Stimulated activated CD8-positive, alpha-beta memory T cell treated with anti-CD3 and anti-CD28 coated beads, Interleukin-12 subunit alpha, Interleukin-12 subunit beta, amount 100 ng/mL, for 1 hour (primary cell): ENCODE results near the gene DIAPH3.

Experiments
- DNase-seq: peaks from one replicate; pipeline ENCODE4 v3.0.0-alpha.2; 2020; ENCODE audit warnings: low read depth

The DIAPH3 gene

DNA sequence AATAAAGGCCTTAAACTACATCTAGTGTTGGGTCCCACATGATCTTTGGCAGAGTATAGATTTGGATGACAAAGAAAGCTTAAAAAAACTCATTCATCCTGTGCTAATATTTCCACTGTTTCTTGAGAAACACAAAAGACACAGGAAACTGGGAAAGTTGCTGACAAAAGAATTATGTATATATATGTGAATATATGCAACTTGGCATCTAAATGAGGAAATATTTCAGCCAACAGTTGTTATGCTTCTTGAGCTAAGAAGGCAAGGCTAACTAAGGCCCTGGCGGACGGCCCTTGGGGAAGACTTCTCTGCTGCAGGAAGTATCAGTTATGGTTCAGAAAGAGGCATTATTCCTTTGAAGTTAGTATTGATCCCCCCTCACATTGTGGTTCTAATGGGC lies 491.8 kb downstream of the DIAPH3 start:
- DNase-seq: no peak

- DNase-seq: no peak
Observed at GRCh38 chr13:59666504-59666903, 497.2 kb downstream of the DIAPH3 start.

- DNase-seq: no peak
Observed at GRCh38 chr13:59665732-59666131, 498.0 kb downstream of the DIAPH3 start.

DNA sequence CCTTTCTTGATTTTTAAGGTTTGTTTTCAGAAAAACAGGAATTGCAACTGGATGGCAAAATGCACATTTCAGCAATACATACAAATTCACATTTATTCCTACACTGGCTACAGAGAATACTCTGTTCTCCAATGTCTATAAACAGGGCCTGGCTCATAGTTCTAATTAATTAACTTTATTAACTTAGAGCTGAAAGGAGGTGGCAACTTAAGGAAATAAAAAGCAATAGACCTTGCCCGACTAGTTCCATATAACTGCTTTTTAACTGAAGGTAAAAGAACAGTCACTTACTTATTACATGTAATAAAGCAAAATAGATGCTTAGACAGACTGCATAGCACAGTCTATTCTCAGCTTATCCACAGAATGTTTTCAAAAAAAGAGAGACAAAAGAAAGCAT lies 498.5 kb downstream of the DIAPH3 start:
- no peak for DNase-seq

GRCh38 chr13:59664586-59664985 lies 499.1 kb downstream of the DIAPH3 start:
- no peak for DNase-seq

DNA sequence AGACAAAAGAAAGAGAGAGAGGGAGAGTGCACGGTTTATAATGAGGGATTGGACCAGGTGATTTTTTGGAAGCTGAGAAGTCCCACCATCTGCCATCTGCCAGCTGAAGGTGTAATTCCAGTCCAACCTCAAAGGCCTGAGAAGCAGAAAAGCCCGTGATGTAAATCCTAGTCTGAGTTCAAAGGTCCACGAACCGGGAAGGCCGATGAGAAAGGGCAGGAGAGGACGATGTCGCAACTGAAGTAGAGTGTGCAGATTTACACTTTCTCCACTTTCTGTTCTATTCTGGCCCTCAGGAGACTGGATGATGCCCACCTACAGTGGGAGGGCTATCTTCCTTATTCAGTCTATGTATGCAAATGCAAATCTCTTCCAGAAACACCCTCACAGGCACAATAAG lies 500.0 kb downstream of the DIAPH3 start:
- DNase-seq: no peak

DNA sequence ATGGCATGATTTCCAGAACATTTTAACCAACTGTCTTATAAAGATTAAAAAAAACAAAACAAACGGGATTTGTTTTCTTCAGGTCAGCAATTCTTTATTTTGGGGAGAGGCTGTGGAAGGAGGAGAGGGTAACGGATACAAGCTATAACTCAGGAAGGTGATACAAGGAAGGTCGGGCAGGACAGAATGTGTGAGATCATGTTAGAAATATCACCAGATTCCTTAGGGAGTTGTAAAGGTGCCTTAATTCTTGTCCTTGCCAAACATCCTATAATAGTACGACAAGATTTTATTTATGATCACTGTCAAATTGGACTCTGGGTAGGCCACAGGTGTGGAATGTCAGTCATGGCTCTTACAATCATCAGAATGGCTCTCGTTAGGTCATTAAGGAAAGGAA lies 503.1 kb downstream of the DIAPH3 start:
- DNase-seq: no peak

DNA sequence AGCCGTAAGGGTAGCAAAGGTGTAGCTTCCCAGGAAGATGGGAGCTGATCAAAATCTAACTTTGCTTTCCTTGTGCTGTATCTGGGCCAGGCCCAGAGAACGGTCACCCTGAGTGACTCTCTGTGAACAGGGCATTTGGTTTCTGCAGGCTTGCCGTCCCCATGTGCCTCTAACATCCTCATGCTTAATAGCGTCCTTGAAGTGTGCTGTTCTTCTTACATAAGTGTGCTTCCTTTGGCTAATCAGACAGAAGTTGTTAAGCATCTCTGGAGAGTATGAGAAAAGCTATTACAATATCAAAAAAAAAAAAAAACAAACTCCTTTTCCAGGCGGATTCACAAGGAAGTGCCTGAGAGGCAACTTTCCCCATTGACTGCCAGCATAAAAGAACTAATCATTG lies 503.7 kb downstream of the DIAPH3 start:
- DNase-seq: no peak

GRCh38 chr13:59658738-59659330 lies 504.9 kb downstream of the DIAPH3 start:
- DNase-seq: no peak

DNA sequence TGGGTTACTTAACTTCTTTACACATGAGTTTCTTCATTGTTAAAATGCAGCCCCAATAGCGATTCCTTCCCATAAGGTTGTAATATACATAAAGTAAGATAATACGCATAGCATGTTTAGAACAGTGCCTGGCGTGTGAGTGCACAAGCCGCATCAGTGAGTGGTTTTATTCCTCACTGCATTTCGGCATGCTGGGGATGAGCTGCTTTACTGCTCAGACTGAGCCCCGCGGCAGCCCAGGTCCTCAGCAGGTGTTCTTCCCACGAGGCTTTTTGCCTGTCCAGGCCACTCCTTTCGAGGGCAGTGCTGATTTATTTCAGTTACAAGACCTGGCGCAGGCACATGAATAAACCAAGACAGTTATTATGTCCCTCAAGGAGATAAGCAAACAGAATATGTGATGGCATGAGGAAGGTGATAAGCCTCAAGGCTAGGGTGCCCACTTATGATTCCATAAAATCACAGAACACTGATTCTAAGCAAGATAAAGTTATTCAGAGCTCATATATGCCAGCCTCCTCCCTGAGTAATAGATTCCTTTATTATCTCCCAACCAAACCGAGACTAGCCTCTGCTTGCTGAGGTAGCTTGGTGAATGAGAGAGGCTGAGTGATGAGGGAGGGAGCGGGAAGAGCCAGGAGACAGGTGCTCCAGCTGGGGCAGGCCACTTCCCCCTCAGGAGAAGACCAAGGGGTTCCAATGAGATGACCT lies 505.5 kb downstream of the DIAPH3 start:
- no peak for DNase-seq

- DNase-seq: no peak
Observed at GRCh38 chr13:59653916-59654315, 509.8 kb downstream of the DIAPH3 start.

- no peak for DNase-seq
Observed at GRCh38 chr13:59651479-59651878, 512.2 kb downstream of the DIAPH3 start.

DNA sequence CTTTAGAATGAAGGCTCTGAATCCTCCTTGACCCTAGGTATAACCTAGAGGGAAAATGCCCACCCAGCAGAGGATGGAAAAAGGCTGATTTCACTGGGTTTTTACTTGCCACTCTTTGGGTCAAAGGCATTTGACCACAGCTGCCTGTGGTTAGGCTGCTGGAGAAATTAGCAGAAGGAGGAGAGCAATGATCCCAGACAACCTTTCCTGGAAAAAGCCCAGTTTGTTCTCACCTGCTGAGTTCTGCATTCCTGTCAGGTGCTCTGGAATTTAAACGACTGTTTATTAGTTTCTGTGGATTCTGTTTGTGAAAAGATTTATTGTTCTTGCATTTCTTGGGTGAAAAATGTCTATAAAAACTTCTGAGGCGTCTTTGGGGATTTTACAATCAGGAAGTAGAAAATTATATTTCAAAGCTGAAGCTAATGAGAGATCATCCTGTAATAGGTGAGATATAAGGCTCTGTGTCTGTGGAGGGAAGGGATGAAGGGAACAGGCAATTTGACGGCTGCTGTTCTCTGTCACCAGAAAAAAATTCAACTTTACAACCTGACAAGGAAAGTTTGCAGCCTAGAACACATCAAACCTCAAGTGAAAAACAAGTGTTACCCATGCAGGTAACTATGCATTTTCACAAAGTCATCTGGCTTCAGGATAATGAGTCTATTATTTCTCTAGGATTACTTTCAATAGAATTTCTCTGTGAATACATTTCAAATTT lies 519.7 kb downstream of the DIAPH3 start:
- no peak for DNase-seq

DNA sequence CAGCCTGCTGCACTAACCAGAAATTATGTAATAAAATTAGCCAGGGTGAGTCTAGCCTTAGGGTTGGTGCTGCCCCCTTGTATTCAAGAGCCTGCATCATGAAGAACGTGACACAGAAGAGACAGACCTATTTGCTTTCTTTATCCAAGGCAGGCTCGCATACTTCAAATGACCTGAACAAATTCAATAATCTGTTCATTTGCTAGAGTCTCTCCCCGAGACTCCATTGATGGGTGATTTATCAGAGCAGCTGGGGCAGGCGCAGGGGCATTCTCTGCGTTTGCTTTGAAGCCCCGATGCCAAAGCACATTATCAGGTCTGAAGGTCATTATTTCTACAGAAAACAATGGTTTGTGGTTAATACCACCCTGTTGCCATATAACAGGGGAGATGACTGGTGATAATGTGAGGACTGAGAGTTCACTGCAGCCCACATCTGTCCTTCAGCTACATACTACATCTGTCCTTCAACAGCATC lies 520.3 kb downstream of the DIAPH3 start:
- no peak for DNase-seq

GRCh38 chr13:59641817-59642216 lies 521.9 kb downstream of the DIAPH3 start:
- no peak for DNase-seq

DNA sequence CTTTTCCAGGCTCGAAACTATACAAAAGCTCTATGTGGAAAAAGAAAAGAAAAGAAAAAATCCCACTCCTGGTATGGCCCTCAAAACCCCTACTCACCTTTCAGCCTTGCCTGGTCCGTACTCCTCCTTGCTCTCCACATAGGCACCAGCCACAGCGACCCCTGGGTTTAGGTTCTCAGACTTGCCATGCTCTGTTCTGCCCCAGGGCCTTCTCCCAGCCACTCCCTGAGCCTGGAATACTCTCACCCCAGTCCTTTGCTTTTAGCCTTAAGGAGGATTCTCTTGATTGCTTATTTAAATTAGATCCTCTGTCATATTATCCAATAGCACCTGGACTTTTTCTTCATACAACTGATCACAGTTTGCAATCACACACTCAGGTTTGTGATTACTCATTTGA lies 522.5 kb downstream of the DIAPH3 start:
- no peak for DNase-seq

- no peak for DNase-seq
Observed at GRCh38 chr13:59638404-59638803, 525.3 kb downstream of the DIAPH3 start.

GRCh38 chr13:59635589-59635988 lies 528.1 kb downstream of the DIAPH3 start:
- no peak for DNase-seq

- DNase-seq: no peak
Observed at GRCh38 chr13:59633290-59633689, 530.4 kb downstream of the DIAPH3 start.

GRCh38 chr13:59631271-59631670 lies 532.5 kb downstream of the DIAPH3 start:
- no peak for DNase-seq

- DNase-seq: no peak
Observed at GRCh38 chr13:59625111-59625510, 538.6 kb downstream of the DIAPH3 start.

- no peak for DNase-seq
Observed at GRCh38 chr13:59623206-59623915, 540.4 kb downstream of the DIAPH3 start.

DNA sequence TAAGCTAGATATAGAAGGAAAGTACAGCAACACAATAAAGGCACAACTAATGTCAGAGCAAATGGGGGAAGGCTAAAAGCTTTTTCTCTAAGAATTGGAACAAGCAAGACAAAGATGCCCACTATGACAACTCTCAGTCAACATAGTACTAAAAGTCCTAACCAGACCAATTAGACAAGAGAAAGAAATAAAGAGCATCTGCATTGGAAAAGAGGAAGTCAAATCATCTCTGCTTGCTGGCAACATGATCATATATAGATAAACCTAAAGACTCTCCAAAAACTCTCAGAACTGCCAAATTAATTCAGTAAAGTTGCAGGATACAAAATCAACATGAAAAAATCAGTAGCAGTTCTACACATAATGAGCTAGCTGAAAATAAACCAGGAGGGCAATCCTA lies 542.0 kb downstream of the DIAPH3 start:
- DNase-seq: no peak
